Suprapubic skin (tissue), 4 donors: ENCODE measurements around the gene GRAP2. TPM values are rescaled to one million over a fixed set of nuclear protein-coding genes. Genes with fewer than 3 reads are reported as not detected.

Source experiments
- DNase-seq, 2 donors: peaks; one replicate each; pipeline ENCODE4 v3.0.0-alpha.2; 2019; ENCODE audit warnings: low spot score in 2 of 2
- H3K27ac ChIP-seq: fragments of 200-600 bp; sonication (generic); one replicate; pipeline ENCODE4 v1.5.1; 2019
- H3K27me3 ChIP-seq: fragments of 200-600 bp; sonication (generic); one replicate; pipeline ENCODE4 v1.5.1; 2019
- H3K36me3 ChIP-seq: fragments of 200-600 bp; sonication (generic); one replicate; pipeline ENCODE4 v1.5.1; 2019
- H3K4me1 ChIP-seq: fragments of 200-600 bp; sonication (generic); one replicate; pipeline ENCODE4 v1.5.1; 2019
- H3K4me3 ChIP-seq: fragments of 200-600 bp; sonication (generic); one replicate; pipeline ENCODE4 v1.5.1; 2019; ENCODE audit warnings: mild to moderate bottlenecking
- H3K9me3 ChIP-seq: fragments of 200-600 bp; sonication (generic); one replicate; pipeline ENCODE4 v1.5.1; 2019
- CTCF ChIP-seq, 2 donors: fragments of 200-600 bp in 1 of 2; fragments of 450-650 bp in 1 of 2; sonication (generic) in 1 of 2; IDR thresholded peaks; one replicate each; pipeline ENCODE4 v1.5.1; 2016 to 2019; ENCODE audit warnings: antibody characterized with exemption in 2 of 2, mild to moderate bottlenecking in 1 of 2, moderate library complexity in 1 of 2
- EP300 ChIP-seq: sonication (generic); formaldehyde crosslinking; IDR thresholded peaks from one replicate; pipeline ENCODE4 v1.6.1; 2017; ENCODE audit warnings: antibody characterized with exemption
- POLR2A ChIP-seq, 2 donors: fragments of 450-650 bp; IDR thresholded peaks; one replicate each; pipeline ENCODE4 v1.6.1; 2017; ENCODE audit warnings: antibody characterized with exemption in 2 of 2, mild to moderate bottlenecking in 2 of 2, moderate library complexity in 2 of 2
- POLR2AphosphoS5 ChIP-seq, 3 donors: sonication (generic); formaldehyde crosslinking; IDR thresholded peaks; one replicate each; pipeline ENCODE4 v1.6.1; 2017; ENCODE audit warnings: antibody characterized with exemption in 3 of 3
- WGBS: methylation state at CpG from one replicate; pipeline ENCODE4 v1.1.5; 2018; 5-methylcytosine and 5-hydroxymethylcytosine counted together
- total RNA-seq, 4 donors: library from RNA; depleted of rRNA; stranded (reverse); fragments of >200 nt; gene quantifications; one replicate each; pipeline ENCODE4 v1.1.0, GENCODE V29; 2016

Gene GRAP2
- total RNA-seq, 4 donors from 2014 or later, result 0.16 to 10.1 (median 4.8) TPM

- TF ChIP-seq EP300 (no peak), CTCF (IDR thresholded peaks at IDR 0.05) (no peak), POLR2AphosphoS5 (IDR thresholded peaks at IDR 0.05) (no peak), POLR2A (IDR thresholded peaks at IDR 0.05) (no peak)
- Histone ChIP-seq H3K9me3 (no peaks in the 10 kb centered on the region), H3K4me1 (peaks cover 6% of the 10 kb centered on the region), H3K36me3 (no peaks in the 10 kb centered on the region), H3K27me3 (no peaks in the 10 kb centered on the region), H3K4me3 (no peak overlapping the region), H3K27ac (no peak overlapping the region)
- no peak for DNase-seq
- 78% methylated on average over 6 of the region's 6 CpGs for WGBS
Observed at GRCh38 chr22:39952347-39952746, 51.5 kb downstream of the GRAP2 start.

GRCh38 chr22:39953101-39953500 is 52.2 kb downstream of the GRAP2 start:
- no peak overlapping the region for H3K4me3 ChIP-seq
- no peak for DNase-seq
- H3K27me3 ChIP-seq, result peaks cover 4% of the 10 kb centered on the region
- H3K27ac ChIP-seq, result no peak overlapping the region
- H3K36me3 ChIP-seq, result no peaks in the 10 kb centered on the region
- WGBS, result 86% methylated on average over 2 of the region's 2 CpGs
- H3K9me3 ChIP-seq, result no peaks in the 10 kb centered on the region
- TF ChIP-seq CTCF (IDR thresholded peaks at IDR 0.05) (no peak), EP300 (no peak), POLR2AphosphoS5 (IDR thresholded peaks at IDR 0.05) (no peak), POLR2A (IDR thresholded peaks at IDR 0.05) (no peak)
- peaks cover 6% of the 10 kb centered on the region for H3K4me1 ChIP-seq

- TF ChIP-seq CTCF (IDR thresholded peaks at IDR 0.05), result no peak
- no peak for TF ChIP-seq EP300
- TF ChIP-seq POLR2AphosphoS5 (IDR thresholded peaks at IDR 0.05), result no peak
- TF ChIP-seq POLR2A (IDR thresholded peaks at IDR 0.05), result no peak
- Histone ChIP-seq H3K36me3 (no peaks in the 10 kb centered on the region), H3K27me3 (peaks cover 4% of the 10 kb centered on the region), H3K27ac (no peak overlapping the region), H3K4me3 (no peak overlapping the region), H3K4me1 (peaks cover 10% of the 10 kb centered on the region), H3K9me3 (no peaks in the 10 kb centered on the region)
- WGBS, result 90% methylated on average over 4 of the region's 4 CpGs
- no peak for DNase-seq
Observed at GRCh38 chr22:39954584-39955055, 53.7 kb downstream of the GRAP2 start.

GRCh38 chr22:39955675-39956074 is 54.8 kb downstream of the GRAP2 start:
- TF ChIP-seq CTCF (IDR thresholded peaks at IDR 0.05), result no peak
- no peak for TF ChIP-seq POLR2A (IDR thresholded peaks at IDR 0.05)
- TF ChIP-seq EP300, result no peak
- no peak for TF ChIP-seq POLR2AphosphoS5 (IDR thresholded peaks at IDR 0.05)
- no peaks in the 10 kb centered on the region for H3K9me3 ChIP-seq
- H3K4me3 ChIP-seq, result no peak overlapping the region
- peaks cover 13% of the 10 kb centered on the region for H3K4me1 ChIP-seq
- H3K27me3 ChIP-seq, result peaks cover 4% of the 10 kb centered on the region
- no peaks in the 10 kb centered on the region for H3K36me3 ChIP-seq
- 90% methylated on average over 2 of the region's 2 CpGs for WGBS
- H3K27ac ChIP-seq, result no peak overlapping the region
- DNase-seq, result no peak

GRCh38 chr22:39956932-39957664 is 56.2 kb downstream of the GRAP2 start:
- no peak for TF ChIP-seq CTCF (IDR thresholded peaks at IDR 0.05)
- no peak for TF ChIP-seq POLR2AphosphoS5 (IDR thresholded peaks at IDR 0.05)
- no peak for TF ChIP-seq POLR2A (IDR thresholded peaks at IDR 0.05)
- TF ChIP-seq EP300, result no peak
- WGBS, result 75% methylated on average over 9 of the region's 10 CpGs
- no peak for DNase-seq
- no peaks in the 10 kb centered on the region for H3K36me3 ChIP-seq
- peaks cover 13% of the 10 kb centered on the region for H3K4me1 ChIP-seq
- H3K27ac ChIP-seq, result no peak overlapping the region
- no peaks in the 10 kb centered on the region for H3K9me3 ChIP-seq
- peaks cover 9% of the 10 kb centered on the region for H3K27me3 ChIP-seq
- no peak overlapping the region for H3K4me3 ChIP-seq
